H1 (cell line): ENCODE measurements around the gene ITPKB. TPM values are rescaled to one million over a fixed set of nuclear protein-coding genes. Genes with fewer than 3 reads are reported as not detected.

Source experiments
- CTCF ChIA-PET: fragments of 300-600 bp; sonication (Branson Sonifier 250); formaldehyde crosslinking; loops from one replicate; lab custom pipeline; 2021; ENCODE audit not compliant: partially characterized antibody; lab: Charles Lee
- POLR2A ChIA-PET: fragments of 300-600 bp; sonication (Branson Sonifier 250); formaldehyde crosslinking; loops from one replicate; lab custom pipeline; 2021; ENCODE audit warnings: inconsistent platforms; ENCODE audit not compliant: partially characterized antibody; lab: Charles Lee
- DNase-seq, 2 experiments: peaks; one replicate each; pipeline versions ENCODE4 v3.0.0 to v3.0.0-alpha.2; 2010 to 2022; ENCODE audit warnings: low spot score in 2 of 2, low read depth in 1 of 2, mixed read lengths in 1 of 2
- FAIRE-seq: peaks from 2 replicates; lab custom pipeline; 2011; peaks lifted over from hg19 to GRCh38; lab: Jason Lieb, UNC
- H2AFZ ChIP-seq: 2 replicates; pipeline ENCODE4 v1.8.1; 2012; ENCODE audit warnings: low read length, inconsistent platforms
- H2AK5ac ChIP-seq: 2 replicates; pipeline ENCODE4 v1.6.1; 2013; ENCODE audit warnings: low read depth, low read length
- H2BK120ac ChIP-seq: replicated peaks from 2 replicates; pipeline ENCODE3; 2013; ENCODE audit warnings: low read depth, low read length, inconsistent platforms
- H2BK12ac ChIP-seq: 2 replicates; pipeline ENCODE4 v1.6.1; 2013; ENCODE audit warnings: low read depth, low read length
- H2BK15ac ChIP-seq: 2 replicates; pipeline ENCODE4 v1.6.1; 2013; ENCODE audit warnings: low read length
- H2BK20ac ChIP-seq: 2 replicates; pipeline ENCODE4 v1.6.1; 2013; ENCODE audit warnings: low read length
- H2BK5ac ChIP-seq: 2 replicates; pipeline ENCODE4 v1.6.1; 2013; ENCODE audit warnings: low read depth, low read length
- H3K14ac ChIP-seq: 2 replicates; pipeline ENCODE4 v1.6.1; 2013; ENCODE audit warnings: inconsistent platforms; ENCODE audit not compliant: insufficient read length
- H3K18ac ChIP-seq: 2 replicates; pipeline ENCODE4 v1.6.1; 2013; ENCODE audit warnings: low read length; ENCODE audit errors: extremely low read depth
- H3K23ac ChIP-seq: 2 replicates; pipeline ENCODE4 v1.6.1; 2013; ENCODE audit warnings: inconsistent platforms; ENCODE audit not compliant: insufficient read length
- H3K23me2 ChIP-seq: 2 replicates; pipeline ENCODE4 v1.6.1; 2013; ENCODE audit warnings: low read depth, low read length
- H3K27ac ChIP-seq: 2 replicates; pipeline ENCODE4 v1.6.1; 2011; ENCODE audit warnings: low read depth, low read length, inconsistent platforms
- H3K27me3 ChIP-seq, 4 experiments: replicated peaks in 1 of 4; 1 replicate in 1 of 4; 2 replicates in 3 of 4; pipeline versions ENCODE4 v1.6.1 to v1.8.1; 2011 to 2013; ENCODE audit warnings: low read length in 3 of 4, mild to moderate bottlenecking in 3 of 4, inconsistent platforms in 2 of 4, mixed read lengths in 2 of 4, moderate library complexity in 1 of 4; ENCODE audit not compliant: control insufficient read depth in 3 of 4, insufficient read depth in 3 of 4; ENCODE audit errors: extremely low read depth in 1 of 4
- H3K36me3 ChIP-seq, 4 experiments: 2 replicates each; pipeline versions ENCODE4 v1.6.1 to v1.8.1; 2011 to 2013; ENCODE audit warnings: mild to moderate bottlenecking in 4 of 4, low read length in 3 of 4, moderate library complexity in 2 of 4, control low read depth in 1 of 4, inconsistent platforms in 1 of 4; ENCODE audit not compliant: insufficient read depth in 4 of 4, control insufficient read depth in 2 of 4
- H3K4ac ChIP-seq: replicated peaks from 2 replicates; pipeline ENCODE3; 2013; ENCODE audit warnings: low read length, low read depth, mixed read lengths, inconsistent platforms; ENCODE audit not compliant: insufficient read length
- H3K4me1 ChIP-seq, 4 experiments: replicated peaks in 1 of 4; 1 replicate in 1 of 4; 2 replicates in 3 of 4; pipeline versions ENCODE4 v1.6.1 to v1.8.1; 2011 to 2013; ENCODE audit warnings: low read length in 3 of 4, inconsistent platforms in 2 of 4, mixed read lengths in 1 of 4; ENCODE audit not compliant: insufficient read depth in 4 of 4, control insufficient read depth in 3 of 4
- H3K4me2 ChIP-seq, 2 experiments: 2 replicates each; pipeline versions ENCODE4 v1.6.1 to v1.8.1; 2011 to 2013; ENCODE audit warnings: low read depth in 2 of 2, low read length in 2 of 2, control low read depth in 1 of 2, inconsistent platforms in 1 of 2, mild to moderate bottlenecking in 1 of 2; ENCODE audit not compliant: insufficient read depth in 1 of 2
- H3K4me3 ChIP-seq, 4 experiments: fragments of 200-600, 300-600 bp in 1 of 4; sonication (generic), shearing (Covaris generic), sonication (Bioruptor Twin) in 1 of 4; 2 replicates each; pipeline versions ENCODE4 v1.5.1 to v1.8.1; 2011 to 2016; ENCODE audit warnings: low read length in 4 of 4, low read depth in 3 of 4, control low read depth in 2 of 4, inconsistent platforms in 2 of 4, mild to moderate bottlenecking in 2 of 4, mixed read lengths in 1 of 4, moderate library complexity in 1 of 4; ENCODE audit not compliant: insufficient read depth in 2 of 4; ENCODE audit errors: extremely low read depth in 1 of 4
- H3K56ac ChIP-seq: replicated peaks from 2 replicates; pipeline ENCODE3; 2013; ENCODE audit warnings: low read depth, mild to moderate bottlenecking, mixed read lengths, low read length, inconsistent platforms; ENCODE audit not compliant: insufficient read length
- H3K79me1 ChIP-seq: 2 replicates; pipeline ENCODE4 v1.6.1; 2013; ENCODE audit warnings: low read depth, low read length, control low read depth
- H3K79me2 ChIP-seq, 2 experiments: 2 replicates each; pipeline versions ENCODE4 v1.6.1 to v1.8.1; 2012 to 2013; ENCODE audit warnings: low read length in 2 of 2, mild to moderate bottlenecking in 2 of 2, inconsistent platforms in 1 of 2; ENCODE audit not compliant: insufficient read depth in 2 of 2, control insufficient read depth in 1 of 2
- H3K9ac ChIP-seq, 4 experiments: replicated peaks in 1 of 4; 1 replicate in 1 of 4; 2 replicates in 3 of 4; pipeline versions ENCODE4 v1.6.1 to v1.8.1; 2011 to 2013; ENCODE audit warnings: low read depth in 3 of 4, low read length in 3 of 4, control low read depth in 2 of 4, mild to moderate bottlenecking in 2 of 4, moderate library complexity in 2 of 4, inconsistent platforms in 1 of 4; ENCODE audit errors: extremely low read depth in 1 of 4
- H3K9me3 ChIP-seq, 2 experiments: 2 replicates each; pipeline versions ENCODE4 v1.6.1 to v1.8.1; 2012 to 2013; ENCODE audit warnings: mild to moderate bottlenecking in 2 of 2, moderate library complexity in 2 of 2, control low read depth in 1 of 2, inconsistent platforms in 1 of 2, low read depth in 1 of 2, low read length in 1 of 2, mixed read lengths in 1 of 2; ENCODE audit not compliant: insufficient read depth in 2 of 2
- H4K20me1 ChIP-seq, 2 experiments: replicated peaks in 1 of 2; 2 replicates each; pipeline versions ENCODE3 to v1.8.1; 2011 to 2013; ENCODE audit warnings: inconsistent platforms in 2 of 2, low read length in 2 of 2, mild to moderate bottlenecking in 1 of 2; ENCODE audit not compliant: insufficient read depth in 2 of 2, control insufficient read depth in 1 of 2
- H4K5ac ChIP-seq: 2 replicates; pipeline ENCODE4 v1.6.1; 2013; ENCODE audit warnings: low read length, low read depth, mixed read lengths, inconsistent platforms; ENCODE audit not compliant: insufficient read length
- H4K8ac ChIP-seq: 2 replicates; pipeline ENCODE4 v1.8.0; 2013; ENCODE audit warnings: mild to moderate bottlenecking, moderate library complexity, low read length, inconsistent platforms; ENCODE audit not compliant: insufficient read depth; ENCODE audit errors: extremely low read depth
- H4K91ac ChIP-seq: replicated peaks from 2 replicates; pipeline ENCODE3; 2013; ENCODE audit warnings: low read length, mixed read lengths, inconsistent platforms; ENCODE audit not compliant: insufficient read length
- ASH2L ChIP-seq: fragments of 200-600, 300-600 bp; sonication (generic); IDR thresholded peaks from one replicate; pipeline ENCODE4 v1.7.1; 2017; ENCODE audit warnings: low read length
- ATF3 ChIP-seq: IDR thresholded peaks from 2 replicates; pipeline ENCODE4 v1.6.1; 2011; ENCODE audit warnings: low read depth, mild to moderate bottlenecking, low read length; ENCODE audit not compliant: insufficient read depth
- BCL11A ChIP-seq, 2 experiments: IDR thresholded peaks; one replicate each; pipeline ENCODE4 v1.6.1; 2011; ENCODE audit warnings: low read depth in 2 of 2, low read length in 2 of 2, mild to moderate bottlenecking in 2 of 2
- CBX8 ChIP-seq: fragments of 300-800, 300-1000 bp; sonication (generic); IDR thresholded peaks from 2 replicates; pipeline ENCODE4 v1.7.1; 2016; ENCODE audit warnings: low read depth, low read length, borderline replicate concordance
- CHD1 ChIP-seq: IDR thresholded peaks from 2 replicates; pipeline ENCODE4 v1.6.1; 2012; ENCODE audit warnings: low read depth, low read length, improper control_type of control experiment
- EGR1 ChIP-seq: IDR thresholded peaks from 2 replicates; pipeline ENCODE4 v1.6.1; 2011; ENCODE audit warnings: low read depth, low read length, borderline replicate concordance
- EP300 ChIP-seq, 2 experiments: IDR thresholded peaks; 1 replicate in 1 of 2; 2 replicates in 1 of 2; pipeline ENCODE4 v1.6.1; 2011 to 2012; ENCODE audit warnings: low read depth in 2 of 2, low read length in 2 of 2, mild to moderate bottlenecking in 2 of 2, borderline replicate concordance in 1 of 2, inconsistent platforms in 1 of 2, moderate library complexity in 1 of 2
- HDAC6 ChIP-seq: IDR thresholded peaks from one replicate; pipeline ENCODE4 v1.7.1; 2012; ENCODE audit warnings: low read depth, mild to moderate bottlenecking, inconsistent platforms, low read length, moderate library complexity
- JUN ChIP-seq: IDR thresholded peaks from 2 replicates; pipeline ENCODE4 v1.6.1; 2011; ENCODE audit warnings: low read depth, mild to moderate bottlenecking, improper control_type of control experiment, low read length
- POLR2AphosphoS5 ChIP-seq: IDR thresholded peaks from 2 replicates; pipeline ENCODE4 v1.6.1; 2011; ENCODE audit warnings: low read depth, low read length
- POU5F1 ChIP-seq: IDR thresholded peaks from 2 replicates; pipeline ENCODE4 v1.6.1; 2011; ENCODE audit warnings: low read depth, mild to moderate bottlenecking, low read length, moderate library complexity
- SAP30 ChIP-seq: fragments of 300-600 bp; sonication (generic); IDR thresholded peaks from 2 replicates; pipeline ENCODE4 v1.7.1; 2012; ENCODE audit warnings: low read length, moderate library complexity, mild to moderate bottlenecking, inconsistent platforms; ENCODE audit not compliant: insufficient read depth, insufficient replicate concordance
- SP4 ChIP-seq: IDR thresholded peaks from 2 replicates; pipeline ENCODE4 v1.6.1; 2012; ENCODE audit warnings: low read length, inconsistent platforms
- TAF1 ChIP-seq: IDR thresholded peaks from 2 replicates; pipeline ENCODE4 v1.6.1; 2011; ENCODE audit warnings: mild to moderate bottlenecking, low read depth, low read length
- WGBS, 2 experiments: shearing (Covaris generic) in 1 of 2; methylation state at CpG; one replicate each; pipeline versions ENCODE4 v1.1.6 to v1.1.7; 2013 to 2015; ENCODE audit warnings: low lambda C conversion rate in 2 of 2, mixed read lengths in 2 of 2, inconsistent platforms in 1 of 2, low coverage in 1 of 2, missing lambda C conversion rate in 1 of 2; ENCODE audit not compliant: insufficient replicate concordance in 2 of 2, insufficient coverage in 1 of 2, insufficient read length in 1 of 2; ENCODE audit errors: extremely low coverage in 1 of 2, missing lambda C conversion rate in 1 of 2; 5-methylcytosine and 5-hydroxymethylcytosine counted together
- polyA plus RNA-seq, 7 experiments: library from polyadenylated mRNA; depleted of rRNA in 3 of 7; stranded (reverse) in 5 of 7; unstranded in 2 of 7; fragments of >200 nt in 5 of 7; fragments of 200-250 nt in 2 of 7; gene quantifications; 1 replicate in 5 of 7; 2 replicates in 1 of 7; 4 replicates in 1 of 7; pipeline versions ENCODE4 v1.2.1 to v1.2.3, GENCODE V29; 2011 to 2013; ENCODE audit warnings: missing spikeins in 2 of 7, mixed read lengths in 2 of 7
- total RNA-seq: library from RNA; stranded (reverse); fragmentation: NEBNext Ultra II Directional; extraction: Animal tissue kit (Norgen Biotek cat#: 25700); gene quantifications from 2 replicates; pipeline ENCODE4 v1.2.1, GENCODE V29; 2021

The ITPKB gene
- total and polyA plus RNA-seq, 2 of the 8 experiments (the other 6 are each of a cell fraction or from before 2014, with no cell fraction given) = 1.7 to 4.8 TPM

DNA sequence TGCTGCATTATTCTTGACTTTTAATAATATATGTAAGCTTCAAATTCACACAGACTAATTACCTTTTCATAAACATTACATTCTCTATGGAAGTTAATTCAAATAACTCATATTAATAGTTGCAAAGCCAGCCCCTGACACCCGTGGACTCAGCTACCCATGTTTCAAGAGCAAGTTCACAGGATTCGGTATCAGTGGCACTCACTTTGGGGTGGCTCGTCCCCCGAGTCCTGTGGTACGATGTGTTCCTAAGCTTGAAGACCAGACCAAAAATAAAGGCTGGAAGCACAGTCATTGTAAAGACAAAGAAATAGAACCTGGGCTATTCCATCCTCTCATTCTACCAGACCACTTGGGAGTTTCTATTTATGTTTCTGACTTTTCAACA, 70.9 kb downstream of the ITPKB start:
- Histone ChIP-seq H2BK15ac (no peak overlapping the region), H3K4me2 (0 out of 4 replicates have a peak overlapping the region, but pooled peaks of 1 of the 2 experiments have one; percentile 4), H3K18ac (no peak overlapping the region), H2BK12ac (no peak overlapping the region), H3K79me2 (no peaks in the 10 kb centered on the region), H3K9ac (no peak overlapping the region), H2BK5ac (no peak overlapping the region), H3K14ac (no peak overlapping the region), H3K56ac (no peak overlapping the region), H3K79me1 (no peaks in the 10 kb centered on the region), H3K4ac (no peak overlapping the region), H2AK5ac (no peak overlapping the region), H4K8ac (no peak overlapping the region), H3K4me1 (peaks cover 2 to 5% (median 2%) of the 10 kb centered on the region in 4 experiments; a peak in 5 of 7 replicates), H3K27ac (no peak overlapping the region), H3K4me3 (no peak overlapping the region), H2BK120ac (no peak overlapping the region), H4K91ac (no peak overlapping the region), H2BK20ac (no peak overlapping the region), H3K23ac (no peak overlapping the region), H4K5ac (no peak overlapping the region), H3K9me3 (no peaks in the 10 kb centered on the region), H3K23me2 (0 out of 2 replicates have a peak, but pooled peaks cover 1% of the 10 kb centered on the region), H3K27me3 (no peaks in the 10 kb centered on the region; a peak in 1 of 7 replicates), H2AFZ (no peak overlapping the region), H4K20me1 (no peaks in the 10 kb centered on the region), H3K36me3 (no peaks in the 10 kb centered on the region)
- FAIRE-seq (no peak), DNase-seq (no peak)
- 73% methylated on average over 5 of the region's 5 CpGs; no CpG with 5 or more reads in 1 of the 2 experiments for WGBS, 2 experiments
- ChIA-PET POLR2A (interaction anchor here (1.5 kb wide), 1 partner anchor 14 kb away, joined by 4 read pairs; no protein-coding TSS in a partner anchor), CTCF (interaction anchor here (0.7 to 2.2 kb wide), 13 partner anchors 8 to 117 kb away, joined by 3 to 7 read pairs (median 3); no protein-coding TSS in a partner anchor)
- TF ChIP-seq POLR2AphosphoS5 (no peak), POU5F1 (no peak), SAP30 (no peak), SP4 (no peak), HDAC6 (no peak), JUN (no peak), CHD1 (no peak), CBX8 (no peak), ATF3 (no peak), BCL11A (IDR thresholded peaks at IDR 0.05; ENCODE audit: low read depth in 2 of 2, low read length in 2 of 2) (no peak), EGR1 (no peak), ASH2L (no peak), TAF1 (no peak), EP300 (IDR thresholded peaks at IDR 0.05; ENCODE audit: borderline replicate concordance in 1 of 2, low read depth in 2 of 2, low read length in 2 of 2) (no peak)
